Motor neuron (in vitro differentiated cells): Measurements from ENCODE around the gene VPS18. TPM values are rescaled to one million over a fixed set of nuclear protein-coding genes. Genes with fewer than 3 reads are reported as not detected.
"Not testable (repeated sequence)": the region's sequence is repeated elsewhere in the genome, so short reads cannot be mapped to it uniquely, and the experiment has no call there.

ENCODE experiments used
- ATAC-seq, 8 experiments: fragments of 200-7000 bp; cut with Tn5 transposase; replicated peaks in 6 of 8; 2 replicates each; pipeline ENCODE4 v1.8.0; 2021; ENCODE audit warnings: mild to moderate bottlenecking in 8 of 8, moderate library complexity in 8 of 8
- H3K27ac ChIP-seq, 2 donors: fragments of 250-450 bp; sonication (Bioruptor Pico); 2 replicates each; pipeline ENCODE4 v1.9.0; 2021; ENCODE audit warnings: antibody characterized with exemption in 2 of 2, mild to moderate bottlenecking in 2 of 2, moderate library complexity in 1 of 2
- H3K4me1 ChIP-seq, 2 donors: fragments of 250-450 bp; sonication (Bioruptor Pico); replicated peaks in 1 of 2; 2 replicates each; pipeline ENCODE4 v1.6.1; 2021; ENCODE audit warnings: antibody characterized with exemption in 2 of 2, mild to moderate bottlenecking in 2 of 2, moderate library complexity in 1 of 2
- H3K4me3 ChIP-seq, 5 donors: fragments of 250-450 bp; sonication (Bioruptor Pico); 2 replicates each; pipeline ENCODE4 v1.9.0; 2021; ENCODE audit warnings: antibody characterized with exemption in 5 of 5, mild to moderate bottlenecking in 5 of 5, moderate library complexity in 4 of 5
- WGBS, 10 experiments: fragments of 450-650 bp; shearing (Covaris generic); methylation state at CpG; one replicate each; pipeline ENCODE4 v1.0.0; 2022; 5-methylcytosine and 5-hydroxymethylcytosine counted together
- in situ Hi-C, 9 experiments: fragments of 400-800 bp; cut with MboI; loops; one replicate each; pipeline ENCODE4 v1.15.0; 2021; ENCODE audit warnings: low sequenced_read_pairs in 9 of 9, low pct_unique_long_range_greater_than_20kb in 2 of 9; ENCODE audit not compliant: unreplicated experiment in 9 of 9
- total RNA-seq, 8 experiments: library from RNA; unstranded; fragments of 300-600 nt; gene quantifications; 2 replicates each; pipeline versions ENCODE4 v1.2.3 to v1.2.4, GENCODE V29; 2022

The VPS18 gene
- total RNA-seq, 8 experiments from 2014 or later = 12.9 to 24.9 (median 19.3) TPM

GRCh38 chr15:40857601-40858341 is 36.5 kb upstream of the VPS18 start:
- peak; percentile 88 to 95 (median 92) for ATAC-seq
- in situ Hi-C loops = no loop called here
- Histone ChIP-seq H3K4me3 (no peak overlapping the region), H3K4me1 (peaks cover 0 to 3% of the 10 kb centered on the region in 2 donors), H3K27ac (no peak overlapping the region)
- 0 to 100% (median 33%) methylated on average over 2 to 13 of the region's 15 CpGs; no CpG with 5 or more reads in 3 of the 10 experiments for WGBS, 10 experiments

GRCh38 chr15:40858706-40859105 is 35.5 kb upstream of the VPS18 start:
- ATAC-seq = no peak
- H3K4me3 ChIP-seq = no peak overlapping the region
- H3K4me1 ChIP-seq = peaks cover 0 to 3% of the 10 kb centered on the region in 2 donors
- 53 to 100% (median 84%) methylated on average over 1 to 7 of the region's 10 CpGs; no CpG with 5 or more reads in 4 of the 10 experiments for WGBS, 10 experiments
- in situ Hi-C loops = no loop called here
- no peak overlapping the region for H3K27ac ChIP-seq

GRCh38 chr15:40859206-40859851 is 34.9 kb upstream of the VPS18 start:
- in situ Hi-C loops = no loop called here
- no peak overlapping the region for H3K27ac ChIP-seq
- ATAC-seq = peak; percentile 49 to 90 (median 74)
- H3K4me1 ChIP-seq = peaks cover 0 to 3% of the 10 kb centered on the region in 2 donors
- 10 to 81% (median 75%) methylated on average over 2 to 12 of the region's 18 CpGs; no CpG with 5 or more reads in 3 of the 10 experiments for WGBS, 10 experiments
- no peak overlapping the region for H3K4me3 ChIP-seq

DNA sequence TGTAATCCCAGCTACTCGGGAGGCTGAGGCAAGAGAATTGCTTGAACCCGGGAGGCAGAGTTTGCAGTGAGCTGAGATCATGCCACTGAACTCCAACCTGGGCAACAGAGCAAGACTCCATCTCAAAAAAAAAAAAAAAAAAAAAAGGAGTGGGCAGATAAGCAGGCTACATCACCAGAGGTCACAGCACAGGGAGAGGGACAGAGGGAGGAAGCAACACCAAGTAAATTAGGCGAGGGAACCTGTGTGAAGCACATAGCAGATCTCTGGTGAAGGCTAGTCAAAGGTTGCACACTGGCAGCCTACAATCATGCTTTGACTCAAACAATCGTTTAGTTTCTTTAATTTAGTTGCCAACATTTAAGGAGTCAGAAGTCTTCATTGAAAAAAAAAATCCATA is 33.1 kb upstream of the VPS18 start:
- WGBS, 10 experiments = 0 to 90% (median 50%) methylated on average over 1 to 4 of the region's 4 CpGs; no CpG with 5 or more reads in 2 of the 10 experiments
- in situ Hi-C loops, ATAC-seq: not testable (repeated sequence)

GRCh38 chr15:40863660-40864270 is 30.5 kb upstream of the VPS18 start:
- ATAC-seq = peak in 2 of 8 experiments; percentile 9 to 11
- in situ Hi-C loops = no loop called here
- no peak overlapping the region for H3K4me3 ChIP-seq
- H3K4me1 ChIP-seq = no peaks in the 10 kb centered on the region
- no peak overlapping the region for H3K27ac ChIP-seq
- 0 to 63% (median 24%) methylated on average over 1 to 4 of the region's 4 CpGs; no CpG with 5 or more reads in 6 of the 10 experiments for WGBS, 10 experiments

More for the DNA sequence above, 33.1 kb upstream of the VPS18 start:
- H3K27ac ChIP-seq, H3K4me1 ChIP-seq, H3K4me3 ChIP-seq: not testable (repeated sequence)

GRCh38 chr15:40867199-40867598 is 27.1 kb upstream of the VPS18 start:
- Histone ChIP-seq H3K27ac (no peak overlapping the region), H3K4me1 (no peaks in the 10 kb centered on the region), H3K4me3 (no peak overlapping the region)
- in situ Hi-C loops = no loop called here
- no peak for ATAC-seq
- WGBS, 10 experiments = 50 to 100% (median 83%) methylated on average over 1 to 3 of the region's 4 CpGs; no CpG with 5 or more reads in 3 of the 10 experiments

DNA sequence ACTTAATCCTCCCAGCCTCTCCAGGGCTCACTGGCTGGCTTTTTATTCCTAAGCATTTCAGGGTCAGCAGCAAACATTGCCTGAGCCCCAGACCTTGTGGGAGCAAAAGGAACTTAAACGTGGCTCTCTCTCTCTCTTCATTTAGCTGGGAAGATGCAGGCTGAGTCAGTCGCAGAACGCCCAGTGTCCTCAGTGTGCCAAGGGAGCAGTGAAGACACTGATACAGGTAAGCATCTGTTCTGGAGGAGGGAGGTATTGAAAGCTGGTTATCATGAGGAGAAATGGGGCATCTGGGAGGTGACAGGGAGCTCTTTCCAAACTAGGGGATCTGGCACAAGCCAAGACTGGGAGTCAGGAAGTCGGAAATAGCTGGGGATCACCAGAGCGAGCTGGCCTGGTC is 24.6 kb upstream of the VPS18 start:
- Histone ChIP-seq H3K4me3 (no peak overlapping the region), H3K27ac (no peak overlapping the region), H3K4me1 (no peaks in the 10 kb centered on the region)
- in situ Hi-C loops = no loop called here
- WGBS, 10 experiments = 20 to 75% (median 62%) methylated on average over 1 to 5 of the region's 5 CpGs; no CpG with 5 or more reads in 2 of the 10 experiments
- no peak for ATAC-seq

- ATAC-seq = no peak
- no peak overlapping the region for H3K4me3 ChIP-seq
- H3K4me1 ChIP-seq = no peaks in the 10 kb centered on the region
- H3K27ac ChIP-seq = no peak overlapping the region
- no CpG with 5 or more reads among the region's 1 CpG for WGBS, 10 experiments
- in situ Hi-C loops = no loop called here
Observed at GRCh38 chr15:40870716-40871115, 23.5 kb upstream of the VPS18 start.

GRCh38 chr15:40871749-40872617 is 22.3 kb upstream of the VPS18 start:
- 40 to 89% (median 80%) methylated on average over 1 to 4 of the region's 13 CpGs; no CpG with 5 or more reads in 3 of the 10 experiments for WGBS, 10 experiments
- H3K27ac ChIP-seq = no peak overlapping the region
- ATAC-seq = no peak
- H3K4me3 ChIP-seq = no peak overlapping the region
- in situ Hi-C loops = no loop called here
- no peaks in the 10 kb centered on the region for H3K4me1 ChIP-seq

GRCh38 chr15:40872791-40873693 is 21.2 kb upstream of the VPS18 start:
- in situ Hi-C loops = no loop called here
- 10 to 94% (median 40%) methylated on average over 2 to 14 of the region's 33 CpGs; no CpG with 5 or more reads in 3 of the 10 experiments for WGBS, 10 experiments
- H3K4me3 ChIP-seq = peak overlapping the region; percentile 42 to 57 (median 51)
- no peak for ATAC-seq
- no peak overlapping the region for H3K27ac ChIP-seq
- no peaks in the 10 kb centered on the region for H3K4me1 ChIP-seq

- Histone ChIP-seq H3K27ac (no peak within 1 kb of the TSS), H3K4me3 (peak within 1 kb of the TSS; percentile 42 to 57 (median 51)), H3K4me1 (no peaks in the 10 kb centered on the region)
- WGBS, 10 experiments = 0 to 3% (median 0%) methylated on average over 2 to 6 of the region's 74 CpGs; no CpG with 5 or more reads in 6 of the 10 experiments
- in situ Hi-C loops = no loop called here
- ATAC-seq = peak; percentile 91 to 95 (median 94)
Observed at GRCh38 chr15:40873694-40874561, 20.3 kb upstream of the VPS18 start, which contains the start of gene RHOV. Gene RHOV, minus strand, starts transcription at chr15:40874234. Its CDS starts 95 bp downstream, at chr15:40874139.
